ENCODE measurements around the gene PRKG1.
"Not testable (repeated sequence)": the region's sequence is repeated elsewhere in the genome, so short reads cannot be mapped to it uniquely, and the experiment has no call there.

PRKG1 gene

DNA sequence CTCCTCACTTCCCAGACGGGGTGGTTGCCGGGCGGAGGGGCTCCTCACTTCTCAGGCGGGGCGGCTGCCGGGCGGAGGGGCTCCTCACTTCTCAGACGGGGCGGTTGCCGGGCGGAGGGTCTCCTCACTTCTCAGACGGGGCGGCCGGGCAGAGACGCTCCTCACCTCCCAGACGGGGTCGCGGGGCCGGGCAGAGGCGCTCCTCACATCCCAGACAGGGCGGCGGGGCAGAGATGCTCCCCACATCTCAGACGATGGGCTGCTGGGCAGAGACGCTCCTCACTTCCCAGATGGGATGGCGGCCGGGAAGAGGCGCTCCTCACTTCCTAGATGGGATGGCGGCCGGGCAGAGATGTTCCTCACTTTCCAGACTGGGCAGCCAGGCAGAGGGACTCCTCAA is 318.7 kb downstream of the PRKG1 start:
- not testable (repeated sequence) for H3K14ac ChIP-seq (ENCODE audit: low read length); H2AK5ac ChIP-seq (ENCODE audit: low read length); DNase-seq; H3K18ac ChIP-seq (ENCODE audit: low read length); H4K12ac ChIP-seq (ENCODE audit: low read depth, low read length); H3K27ac ChIP-seq (ENCODE audit: low read depth, low read length); H3K27me3 ChIP-seq (ENCODE audit: insufficient read depth, low read length); H2BK120ac ChIP-seq (ENCODE audit: insufficient read depth, low read length, poor library complexity); H2BK5ac ChIP-seq (ENCODE audit: low read depth, low read length, poor library complexity); H3K36me3 ChIP-seq (ENCODE audit: control insufficient read depth in 1 of 2, insufficient read depth in 2 of 2, low read length in 2 of 2); H3K9me3 ChIP-seq (ENCODE audit: insufficient read depth, low read depth, low read length); H4K8ac ChIP-seq (ENCODE audit: low read depth, low read length); H2AFZ ChIP-seq (ENCODE audit: insufficient read depth, low read length, poor library complexity); H4K91ac ChIP-seq (ENCODE audit: low read depth, low read length); H3K79me2 ChIP-seq (ENCODE audit: control insufficient read depth, insufficient read depth, low read length, poor library complexity); H3K4me2 ChIP-seq (ENCODE audit: low read length); H3K4ac ChIP-seq (ENCODE audit: low read depth, low read length); H3K23ac ChIP-seq (ENCODE audit: low read length); H3K79me1 ChIP-seq (ENCODE audit: low read length); H3K4me3 ChIP-seq (ENCODE audit: low read depth, low read length); H3K9ac ChIP-seq (ENCODE audit: low read length); H3K4me1 ChIP-seq (ENCODE audit: control insufficient read depth in 1 of 2, insufficient read depth in 2 of 2, low read length in 2 of 2); H2BK12ac ChIP-seq (ENCODE audit: low read length)
- no CpG with 5 or more reads among the region's 29 CpGs for WGBS (ENCODE audit: extremely low coverage, insufficient coverage, insufficient read length)

DNA sequence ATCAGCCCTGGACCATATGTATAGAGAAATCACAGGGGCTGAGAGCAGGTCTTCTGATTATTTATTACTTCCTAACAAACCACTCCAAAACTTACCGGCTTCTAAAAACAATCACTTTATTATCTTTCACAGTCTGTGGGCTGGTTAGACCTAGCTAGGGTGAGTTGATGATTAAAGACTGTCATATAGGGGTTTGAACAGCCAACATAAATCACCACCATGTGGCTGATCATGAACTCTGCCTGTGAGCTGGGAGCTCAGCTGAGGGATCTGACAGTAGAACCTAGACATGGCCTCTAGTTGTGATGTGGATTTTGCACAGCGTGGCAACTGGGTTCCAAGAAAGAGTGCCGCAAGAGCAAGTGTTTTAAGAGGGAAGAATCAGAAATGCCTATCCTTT is 319.8 kb downstream of the PRKG1 start:
- H3K27me3 ChIP-seq (ENCODE audit: insufficient read depth, low read length) = no peaks in the 10 kb centered on the region
- no peak overlapping the region for H2BK120ac ChIP-seq (ENCODE audit: insufficient read depth, low read length, poor library complexity)
- H3K18ac ChIP-seq (ENCODE audit: low read length) = no peak overlapping the region
- H3K4me1 ChIP-seq (ENCODE audit: control insufficient read depth in 1 of 2, insufficient read depth in 2 of 2, low read length in 2 of 2) = no peaks in the 10 kb centered on the region
- no peaks in the 10 kb centered on the region for H3K9me3 ChIP-seq (ENCODE audit: insufficient read depth, low read depth, low read length)
- no peak overlapping the region for H3K14ac ChIP-seq (ENCODE audit: low read length)
- H3K4me2 ChIP-seq (ENCODE audit: low read length) = no peak overlapping the region
- H3K36me3 ChIP-seq (ENCODE audit: control insufficient read depth in 1 of 2, insufficient read depth in 2 of 2, low read length in 2 of 2) = no peaks in the 10 kb centered on the region
- no peak overlapping the region for H2AK5ac ChIP-seq (ENCODE audit: low read length)
- no peak overlapping the region for H4K12ac ChIP-seq (ENCODE audit: low read depth, low read length)
- WGBS (ENCODE audit: extremely low coverage, insufficient coverage, insufficient read length) = 100% methylated on average over 1 of the region's 3 CpGs
- no peaks in the 10 kb centered on the region for H3K79me2 ChIP-seq (ENCODE audit: control insufficient read depth, insufficient read depth, low read length, poor library complexity)
- no peak overlapping the region for H3K9ac ChIP-seq (ENCODE audit: low read length)
- no peak overlapping the region for H3K27ac ChIP-seq (ENCODE audit: low read depth, low read length)
- H2AFZ ChIP-seq (ENCODE audit: insufficient read depth, low read length, poor library complexity) = no peak overlapping the region
- H4K91ac ChIP-seq (ENCODE audit: low read depth, low read length) = no peak overlapping the region
- no peak for DNase-seq
- no peaks in the 10 kb centered on the region for H3K79me1 ChIP-seq (ENCODE audit: low read length)
- H2BK12ac ChIP-seq (ENCODE audit: low read length) = no peak overlapping the region
- H3K4ac ChIP-seq (ENCODE audit: low read depth, low read length) = no peak overlapping the region
- H2BK5ac ChIP-seq (ENCODE audit: low read depth, low read length, poor library complexity) = no peak overlapping the region
- H3K23ac ChIP-seq (ENCODE audit: low read length) = no peak overlapping the region
- H4K8ac ChIP-seq (ENCODE audit: low read depth, low read length) = no peak overlapping the region
- no peak overlapping the region for H3K4me3 ChIP-seq (ENCODE audit: low read depth, low read length)

DNA sequence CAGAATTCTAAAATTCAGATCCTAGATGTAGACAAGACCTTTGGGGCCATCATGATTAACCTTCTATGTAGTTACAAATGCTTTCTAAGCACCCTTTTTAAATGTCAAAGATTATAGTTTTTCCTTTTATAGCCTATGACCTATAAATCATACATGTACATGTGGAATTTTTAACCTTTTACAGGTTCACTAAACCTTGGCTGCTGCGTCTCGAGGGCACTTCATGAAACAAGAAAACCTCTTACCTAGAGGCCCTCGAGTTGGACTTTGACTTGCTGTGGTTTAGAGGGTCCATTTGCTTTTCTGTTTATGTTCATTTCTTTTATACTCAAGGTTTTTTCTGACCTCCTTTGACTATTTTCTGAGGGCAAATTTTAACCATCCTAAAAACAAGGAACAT is 323.0 kb downstream of the PRKG1 start:
- DNase-seq = no peak
- Histone ChIP-seq H4K8ac (ENCODE audit: low read depth, low read length) (no peak overlapping the region), H4K12ac (ENCODE audit: low read depth, low read length) (no peak overlapping the region), H4K91ac (ENCODE audit: low read depth, low read length) (no peak overlapping the region), H3K27me3 (ENCODE audit: insufficient read depth, low read length) (no peaks in the 10 kb centered on the region), H3K18ac (ENCODE audit: low read length) (no peak overlapping the region), H2AK5ac (ENCODE audit: low read length) (no peak overlapping the region), H3K4me1 (ENCODE audit: control insufficient read depth in 1 of 2, insufficient read depth in 2 of 2, low read length in 2 of 2) (no peaks in the 10 kb centered on the region), H3K4ac (ENCODE audit: low read depth, low read length) (no peak overlapping the region), H3K4me3 (ENCODE audit: low read depth, low read length) (no peak overlapping the region), H3K4me2 (ENCODE audit: low read length) (no peak overlapping the region), H3K79me2 (ENCODE audit: control insufficient read depth, insufficient read depth, low read length, poor library complexity) (no peaks in the 10 kb centered on the region), H2AFZ (ENCODE audit: insufficient read depth, low read length, poor library complexity) (no peak overlapping the region), H3K14ac (ENCODE audit: low read length) (no peak overlapping the region), H3K27ac (ENCODE audit: low read depth, low read length) (no peak overlapping the region), H2BK12ac (ENCODE audit: low read length) (no peak overlapping the region), H3K9ac (ENCODE audit: low read length) (no peak overlapping the region), H2BK120ac (ENCODE audit: insufficient read depth, low read length, poor library complexity) (no peak overlapping the region), H3K9me3 (ENCODE audit: insufficient read depth, low read depth, low read length) (no peaks in the 10 kb centered on the region), H3K36me3 (ENCODE audit: control insufficient read depth in 1 of 2, insufficient read depth in 2 of 2, low read length in 2 of 2) (no peaks in the 10 kb centered on the region), H2BK5ac (ENCODE audit: low read depth, low read length, poor library complexity) (no peak overlapping the region), H3K23ac (ENCODE audit: low read length) (no peak overlapping the region), H3K79me1 (ENCODE audit: low read length) (no peaks in the 10 kb centered on the region)
- WGBS (ENCODE audit: extremely low coverage, insufficient coverage, insufficient read length) = no CpG with 5 or more reads among the region's 3 CpGs

DNA sequence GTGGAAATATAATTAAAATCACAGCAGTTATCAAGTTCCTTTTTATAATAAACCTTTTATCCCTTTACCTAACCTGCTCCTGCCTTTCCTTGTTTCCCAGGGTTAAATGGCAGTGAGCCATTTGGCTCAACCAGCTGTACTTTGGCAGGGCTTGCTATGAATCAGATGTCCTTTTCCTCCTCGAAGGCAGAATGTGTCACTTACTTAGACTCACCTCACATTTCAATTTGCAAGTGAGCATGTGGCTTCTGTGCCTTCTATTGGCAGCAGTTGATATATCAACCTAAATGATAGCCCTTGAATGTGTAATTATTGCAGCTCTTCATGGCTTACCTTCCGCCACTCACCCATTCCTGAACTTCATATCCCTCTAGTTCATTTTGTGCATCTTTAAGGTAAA is 323.4 kb downstream of the PRKG1 start:
- H4K8ac ChIP-seq (ENCODE audit: low read depth, low read length) = no peak overlapping the region
- H3K79me2 ChIP-seq (ENCODE audit: control insufficient read depth, insufficient read depth, low read length, poor library complexity) = no peaks in the 10 kb centered on the region
- no CpG with 5 or more reads among the region's 2 CpGs for WGBS (ENCODE audit: extremely low coverage, insufficient coverage, insufficient read length)
- H2BK12ac ChIP-seq (ENCODE audit: low read length) = no peak overlapping the region
- no peak overlapping the region for H4K12ac ChIP-seq (ENCODE audit: low read depth, low read length)
- no peak overlapping the region for H4K91ac ChIP-seq (ENCODE audit: low read depth, low read length)
- H3K27me3 ChIP-seq (ENCODE audit: insufficient read depth, low read length) = no peaks in the 10 kb centered on the region
- H2BK5ac ChIP-seq (ENCODE audit: low read depth, low read length, poor library complexity) = no peak overlapping the region
- no peak overlapping the region for H2AK5ac ChIP-seq (ENCODE audit: low read length)
- no peak overlapping the region for H3K4me3 ChIP-seq (ENCODE audit: low read depth, low read length)
- no peak for DNase-seq
- no peaks in the 10 kb centered on the region for H3K4me1 ChIP-seq (ENCODE audit: control insufficient read depth in 1 of 2, insufficient read depth in 2 of 2, low read length in 2 of 2)
- H3K9me3 ChIP-seq (ENCODE audit: insufficient read depth, low read depth, low read length) = no peaks in the 10 kb centered on the region
- no peak overlapping the region for H3K18ac ChIP-seq (ENCODE audit: low read length)
- H3K23ac ChIP-seq (ENCODE audit: low read length) = no peak overlapping the region
- no peak overlapping the region for H3K14ac ChIP-seq (ENCODE audit: low read length)
- H3K9ac ChIP-seq (ENCODE audit: low read length) = no peak overlapping the region
- H3K79me1 ChIP-seq (ENCODE audit: low read length) = no peaks in the 10 kb centered on the region
- no peak overlapping the region for H3K27ac ChIP-seq (ENCODE audit: low read depth, low read length)
- H2AFZ ChIP-seq (ENCODE audit: insufficient read depth, low read length, poor library complexity) = no peak overlapping the region
- H3K4ac ChIP-seq (ENCODE audit: low read depth, low read length) = no peak overlapping the region
- H3K4me2 ChIP-seq (ENCODE audit: low read length) = no peak overlapping the region
- H2BK120ac ChIP-seq (ENCODE audit: insufficient read depth, low read length, poor library complexity) = no peak overlapping the region
- no peaks in the 10 kb centered on the region for H3K36me3 ChIP-seq (ENCODE audit: control insufficient read depth in 1 of 2, insufficient read depth in 2 of 2, low read length in 2 of 2)

Measured in trophoblast cell (in vitro differentiated cells and primary cell).